ENCODE data around the gene NDNF. TPM values are rescaled to one million over a fixed set of nuclear protein-coding genes. Genes with fewer than 3 reads are reported as not detected.

Gene NDNF
- total and polyA plus RNA-seq, 2 donors (not counting 3 experiments of a cell fraction or from before 2014, with no cell fraction given): not detected

- intact Hi-C loops (cut with micrococcal nuclease) (no loop called here), dilution Hi-C loops (cut with MboI; ENCODE audit: extremely low pct_ligation_motif_present, low sequenced_read_pairs) (no loop called here)
- POLR2A ChIA-PET: no interaction called here
- peaks cover 39 to 49% of the 10 kb centered on the region in 2 experiments for H3K27me3 ChIP-seq (ENCODE audit: control insufficient read depth in 2 of 2, insufficient read depth in 2 of 2, low read length in 2 of 2)
- H3K4me3 ChIP-seq (replicated peaks in 1 of 3; ENCODE audit: insufficient read depth in 1 of 3, low read depth in 1 of 3, low read length in 3 of 3): peak overlapping the region in 1 of 3 experiments; percentile 38
- no peak overlapping the region for H3K4me2 ChIP-seq (ENCODE audit: insufficient read depth, low read length)
- H3K9me3 ChIP-seq (replicated peaks; ENCODE audit: control insufficient read depth, insufficient read depth, low read length): no peaks in the 10 kb centered on the region
- no peak for TF ChIP-seq POLR2A (IDR thresholded peaks at IDR 0.05; ENCODE audit: low read depth, low read length)
- TF ChIP-seq CTCF (IDR thresholded peaks at IDR 0.05; ENCODE audit: extremely low read depth in 1 of 2, insufficient read depth in 1 of 2, low read depth in 1 of 2, low read length in 2 of 2): no peak
- TF ChIP-seq JUN (IDR thresholded peaks at IDR 0.05; ENCODE audit: borderline replicate concordance, insufficient read depth, insufficient read length, low read depth): no peak
- no peak for DNase-seq (ENCODE audit: low read depth, low spot score)
- no peak overlapping the region for H3K9ac ChIP-seq (replicated peaks; ENCODE audit: extremely low read depth, insufficient read depth, low read length)
- H3K36me3 ChIP-seq (ENCODE audit: control insufficient read depth in 2 of 2, extremely low read depth in 1 of 2, insufficient read depth in 2 of 2, low read length in 2 of 2): no peaks in the 10 kb centered on the region
- H3K4me1 ChIP-seq (ENCODE audit: control insufficient read depth, extremely low read depth, insufficient read depth, low read length): peaks cover 8% of the 10 kb centered on the region
- H4K20me1 ChIP-seq (replicated peaks; ENCODE audit: control insufficient read depth, extremely low read depth, insufficient read depth, low read length): no peaks in the 10 kb centered on the region
- H2AFZ ChIP-seq (ENCODE audit: low read depth, low read length): peak overlapping the region; percentile 23
- H3K79me2 ChIP-seq (ENCODE audit: control insufficient read depth, insufficient read depth, low read length): no peaks in the 10 kb centered on the region
- CTCF ChIA-PET: interaction anchor here (1.6 kb wide), 1 partner anchor 12 kb away, joined by 4 read pairs; no protein-coding TSS in a partner anchor
- no peak overlapping the region for H3K27ac ChIP-seq (ENCODE audit: insufficient read depth, low read depth, low read length)
- FAIRE-seq: no peak
- no TSS peak for BruUV-seq (replicated peaks)
- H3K9me1 ChIP-seq (replicated peaks; ENCODE audit: control insufficient read depth, extremely low read depth, insufficient read depth, low read length): no peaks in the 10 kb centered on the region
Measured at GRCh38 chr4:121073004-121073435, 685 bp upstream of the NDNF start.

DNA sequence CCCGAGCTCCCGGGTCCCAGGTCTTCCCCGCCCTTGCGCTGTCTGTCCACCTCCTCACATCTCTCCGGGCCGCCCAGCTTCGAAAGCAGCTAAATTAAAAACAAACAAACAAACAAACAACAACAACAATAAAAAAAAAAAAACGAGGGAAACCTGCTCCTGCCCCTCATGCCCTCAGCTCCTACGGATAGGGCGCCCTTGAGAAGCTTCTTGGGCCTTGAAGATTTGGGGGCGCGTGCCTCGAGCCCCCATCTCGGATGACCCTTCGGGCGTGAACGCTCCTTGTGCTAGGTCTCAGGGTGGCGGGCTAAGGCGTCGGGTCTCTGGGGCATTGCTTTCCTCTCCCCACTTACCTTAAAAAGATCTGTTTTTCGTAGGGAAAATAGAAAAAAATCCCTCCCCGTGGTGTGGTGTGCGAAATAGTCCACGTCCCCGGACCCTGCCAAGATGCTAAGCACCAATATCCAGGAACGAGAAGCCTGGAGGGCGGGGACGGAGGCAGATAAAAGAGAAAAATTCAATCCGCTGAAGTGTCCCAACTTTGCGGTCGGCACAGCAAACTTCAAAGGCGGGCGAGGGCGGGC, 603 bp downstream of the NDNF start:
- peak overlapping the region; percentile 44 for H3K9ac ChIP-seq (replicated peaks; ENCODE audit: extremely low read depth, insufficient read depth, low read length)
- peak overlapping the region; percentile 38 to 67 (median 64) for H3K4me3 ChIP-seq (replicated peaks in 1 of 3; ENCODE audit: insufficient read depth in 1 of 3, low read depth in 1 of 3, low read length in 3 of 3)
- ChIA-PET CTCF (interaction anchor here (2.0 kb wide), 1 partner anchor 11 kb away, joined by 5 read pairs; no protein-coding TSS in a partner anchor), POLR2A (no interaction called here)
- no peaks in the 10 kb centered on the region for H3K9me1 ChIP-seq (replicated peaks; ENCODE audit: control insufficient read depth, extremely low read depth, insufficient read depth, low read length)
- H2AFZ ChIP-seq (ENCODE audit: low read depth, low read length): peak overlapping the region; percentile 78
- H4K20me1 ChIP-seq (replicated peaks; ENCODE audit: control insufficient read depth, extremely low read depth, insufficient read depth, low read length): no peaks in the 10 kb centered on the region
- dilution Hi-C loops (cut with MboI; ENCODE audit: extremely low pct_ligation_motif_present, low sequenced_read_pairs) (no loop called here), intact Hi-C loops (cut with micrococcal nuclease) (loop anchor here (2.0 kb wide), 2 partner anchors 85 to 149 kb away; partner anchors contain the start of gene PRDM5)
- H3K4me1 ChIP-seq (ENCODE audit: control insufficient read depth, extremely low read depth, insufficient read depth, low read length): peaks cover 8% of the 10 kb centered on the region
- no peaks in the 10 kb centered on the region for H3K9me3 ChIP-seq (replicated peaks; ENCODE audit: control insufficient read depth, insufficient read depth, low read length)
- H3K36me3 ChIP-seq (ENCODE audit: control insufficient read depth in 2 of 2, extremely low read depth in 1 of 2, insufficient read depth in 2 of 2, low read length in 2 of 2): no peaks in the 10 kb centered on the region
- DNase-seq (ENCODE audit: low read depth, low spot score) (no peak), FAIRE-seq (no peak)
- TF ChIP-seq, protein P1, sequence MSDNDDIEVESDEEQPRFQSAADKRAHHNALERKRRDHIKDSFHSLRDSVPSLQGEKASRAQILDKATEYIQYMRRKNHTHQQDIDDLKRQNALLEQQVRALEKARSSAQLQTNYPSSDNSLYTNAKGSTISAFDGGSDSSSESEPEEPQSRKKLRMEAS (IDR thresholded peaks at IDR 0.05; ENCODE audit: insufficient read depth, insufficient read length): no peak
- TF ChIP-seq JUN (IDR thresholded peaks at IDR 0.05; ENCODE audit: borderline replicate concordance, insufficient read depth, insufficient read length, low read depth): no peak
- no peak for TF ChIP-seq MYC (IDR thresholded peaks at IDR 0.05; ENCODE audit: low read depth, low read length)
- TF ChIP-seq GATA2 (IDR thresholded peaks at IDR 0.05; ENCODE audit: insufficient read depth, insufficient read length, low read depth, low read length): no peak
- no peak for TF ChIP-seq FOS (IDR thresholded peaks at IDR 0.05; ENCODE audit: borderline replicate concordance, insufficient read depth, low read length)
- peak; percentile 38 for TF ChIP-seq EZH2 (IDR thresholded peaks at IDR 0.05; ENCODE audit: borderline replicate concordance, low read depth, low read length, severe bottlenecking)
- H3K4me2 ChIP-seq (ENCODE audit: insufficient read depth, low read length): peak overlapping the region; percentile 92
- peaks cover 37 to 44% of the 10 kb centered on the region in 2 experiments for H3K27me3 ChIP-seq (ENCODE audit: control insufficient read depth in 2 of 2, insufficient read depth in 2 of 2, low read length in 2 of 2)
- no peaks in the 10 kb centered on the region for H3K79me2 ChIP-seq (ENCODE audit: control insufficient read depth, insufficient read depth, low read length)
- H3K27ac ChIP-seq (ENCODE audit: insufficient read depth, low read depth, low read length): no peak overlapping the region
- BruUV-seq (replicated peaks): no TSS peak
